NOMO-1 (cell line): ENCODE data around the gene IRF9.

Experiments
- DNase-seq, 2 experiments: peaks; one replicate each; lab custom pipeline; 2025; ENCODE audit not compliant: unreplicated experiment in 2 of 2; lab: John Stamatoyannopoulos, UW

The IRF9 gene

GRCh38 chr14:24131549-24131966 lies 29.5 kb upstream of the IRF9 start:
- DNase-seq: no peak

GRCh38 chr14:24132061-24132685 lies 28.9 kb upstream of the IRF9 start:
- no peak for DNase-seq

GRCh38 chr14:24132976-24133375 lies 28.1 kb upstream of the IRF9 start:
- no peak for DNase-seq

- no peak for DNase-seq
These were observed 27.3 kb upstream of the IRF9 start for GRCh38 chr14:24133735-24134134.

GRCh38 chr14:24135584-24135833 lies 25.6 kb upstream of the IRF9 start:
- DNase-seq: no peak

- DNase-seq: peak; percentile 82 to 89
These were observed 25.0 kb upstream of the IRF9 start, which contains the start of gene PSME1 for GRCh38 chr14:24135834-24136683. PSME1 (plus strand) TSS chr14:24136194; CDS start chr14:24136263, 69 bp downstream.

- no peak for DNase-seq
These were observed 24.2 kb upstream of the IRF9 start for GRCh38 chr14:24136684-24137528.

GRCh38 chr14:24137529-24138395 lies 23.3 kb upstream of the IRF9 start:
- DNase-seq: no peak

GRCh38 chr14:24138396-24139271 lies 22.4 kb upstream of the IRF9 start:
- no peak for DNase-seq

- DNase-seq: no peak
These were observed 21.7 kb upstream of the IRF9 start for GRCh38 chr14:24139272-24139934.

GRCh38 chr14:24141097-24141880 lies 19.8 kb upstream of the IRF9 start, which contains the start of gene EMC9:
EMC9 (minus strand) TSS chr14:24141591; CDS start chr14:24141304, 287 bp downstream.
- DNase-seq: peak; percentile 98

GRCh38 chr14:24143511-24143910 lies 17.6 kb upstream of the IRF9 start:
- DNase-seq: no peak

- no peak for DNase-seq
These were observed 16.6 kb upstream of the IRF9 start for GRCh38 chr14:24144451-24144850.

- DNase-seq: no peak
These were observed 15.8 kb upstream of the IRF9 start for GRCh38 chr14:24145219-24145618.

- peak; percentile 39 to 42 for DNase-seq
These were observed 15.2 kb upstream of the IRF9 start for GRCh38 chr14:24145690-24146452.

GRCh38 chr14:24146453-24146977 lies 14.6 kb upstream of the IRF9 start, which contains the start of gene PSME2:
PSME2 (minus strand) TSS chr14:24146610; CDS start chr14:24146581, 29 bp downstream.
- DNase-seq: peak; percentile 95 to 98
